ENCODE results near the gene AP2M1.

The AP2M1 gene

GRCh38 chr3:184178521-184179138, 4.0 kb downstream of the AP2M1 start:
- no peaks in the 10 kb centered on the region for H3K9me3 ChIP-seq (ENCODE audit: insufficient read depth, low read depth, low read length)
- no peak overlapping the region for H3K9ac ChIP-seq (ENCODE audit: low read depth, low read length, poor library complexity, severe bottlenecking)
- no peak overlapping the region for H3K4me3 ChIP-seq (ENCODE audit: low read length, poor library complexity, severe bottlenecking)
- H3K4me2 ChIP-seq (ENCODE audit: low read depth, low read length, poor library complexity, severe bottlenecking), result peak overlapping the region; percentile 93
- peaks cover 56% of the 10 kb centered on the region; the same call in 1 of the 2 replicates for H3K36me3 ChIP-seq (ENCODE audit: insufficient read depth, low read length)
- no peaks in the 10 kb centered on the region for H3K27me3 ChIP-seq (ENCODE audit: insufficient read depth, low read length, poor library complexity, severe bottlenecking)
- no peaks in the 10 kb centered on the region for H3K9me2 ChIP-seq (replicated peaks; ENCODE audit: low read depth, low read length)
- no peaks in the 10 kb centered on the region for H3F3A ChIP-seq (ENCODE audit: low read depth)
- peaks cover 25% of the 10 kb centered on the region for H3K4me1 ChIP-seq (ENCODE audit: insufficient read depth, low read length, poor library complexity, severe bottlenecking)
- H4K20me1 ChIP-seq (ENCODE audit: insufficient read depth, low read length, poor library complexity, severe bottlenecking), result peaks cover 6% of the 10 kb centered on the region
- peaks cover 45% of the 10 kb centered on the region for H3K79me2 ChIP-seq (ENCODE audit: insufficient read depth, low read length)
- TF ChIP-seq EZH2phosphoT487 (IDR thresholded peaks at IDR 0.05; ENCODE audit: borderline replicate concordance), result no peak
- no peak for TF ChIP-seq CTCF (conservative IDR thresholded peaks at IDR 0.05; ENCODE audit: low read length)
- no peak overlapping the region for H2AFZ ChIP-seq (ENCODE audit: low read length)

GRCh38 chr3:184180165-184180564, 5.5 kb downstream of the AP2M1 start:
- Histone ChIP-seq H3K27me3 (ENCODE audit: insufficient read depth, low read length, poor library complexity, severe bottlenecking) (no peaks in the 10 kb centered on the region), H3K4me2 (ENCODE audit: low read depth, low read length, poor library complexity, severe bottlenecking) (no peak overlapping the region), H3K79me2 (ENCODE audit: insufficient read depth, low read length) (peaks cover 41% of the 10 kb centered on the region), H3K9ac (ENCODE audit: low read depth, low read length, poor library complexity, severe bottlenecking) (no peak overlapping the region), H4K20me1 (ENCODE audit: insufficient read depth, low read length, poor library complexity, severe bottlenecking) (peaks cover 6% of the 10 kb centered on the region), H3K9me3 (ENCODE audit: insufficient read depth, low read depth, low read length) (no peaks in the 10 kb centered on the region), H3K9me2 (replicated peaks; ENCODE audit: low read depth, low read length) (no peaks in the 10 kb centered on the region), H3K4me3 (ENCODE audit: low read length, poor library complexity, severe bottlenecking) (no peak overlapping the region), H3K4me1 (ENCODE audit: insufficient read depth, low read length, poor library complexity, severe bottlenecking) (peaks cover 23% of the 10 kb centered on the region), H2AFZ (ENCODE audit: low read length) (no peak overlapping the region), H3K36me3 (ENCODE audit: insufficient read depth, low read length) (peaks cover 59% of the 10 kb centered on the region; the same call in 1 of the 2 replicates), H3F3A (ENCODE audit: low read depth) (no peaks in the 10 kb centered on the region)
- TF ChIP-seq EZH2phosphoT487 (IDR thresholded peaks at IDR 0.05; ENCODE audit: borderline replicate concordance), result no peak
- no peak for TF ChIP-seq CTCF (conservative IDR thresholded peaks at IDR 0.05; ENCODE audit: low read length)

GRCh38 chr3:184181596-184181995, 6.9 kb downstream of the AP2M1 start:
- Histone ChIP-seq H3K9ac (ENCODE audit: low read depth, low read length, poor library complexity, severe bottlenecking) (no peak overlapping the region), H3K27me3 (ENCODE audit: insufficient read depth, low read length, poor library complexity, severe bottlenecking) (no peaks in the 10 kb centered on the region), H3K4me1 (ENCODE audit: insufficient read depth, low read length, poor library complexity, severe bottlenecking) (peaks cover 17% of the 10 kb centered on the region), H3K36me3 (ENCODE audit: insufficient read depth, low read length) (peaks cover 59% of the 10 kb centered on the region; the same call in 1 of the 2 replicates), H3K9me2 (replicated peaks; ENCODE audit: low read depth, low read length) (no peaks in the 10 kb centered on the region), H3K79me2 (ENCODE audit: insufficient read depth, low read length) (peaks cover 32% of the 10 kb centered on the region), H2AFZ (ENCODE audit: low read length) (no peak overlapping the region), H3F3A (ENCODE audit: low read depth) (no peaks in the 10 kb centered on the region), H3K9me3 (ENCODE audit: insufficient read depth, low read depth, low read length) (no peaks in the 10 kb centered on the region), H4K20me1 (ENCODE audit: insufficient read depth, low read length, poor library complexity, severe bottlenecking) (peaks cover 11% of the 10 kb centered on the region), H3K4me2 (ENCODE audit: low read depth, low read length, poor library complexity, severe bottlenecking) (no peak overlapping the region), H3K4me3 (ENCODE audit: low read length, poor library complexity, severe bottlenecking) (no peak overlapping the region)
- TF ChIP-seq CTCF (conservative IDR thresholded peaks at IDR 0.05; ENCODE audit: low read length) (no peak), EZH2phosphoT487 (IDR thresholded peaks at IDR 0.05; ENCODE audit: borderline replicate concordance) (no peak)
